ENCODE results near the gene TRAPPC11. TPM values are rescaled to one million over a fixed set of nuclear protein-coding genes. Genes with fewer than 3 reads are reported as not detected.

The TRAPPC11 gene
- total RNA-seq, 1 donor from 2014 or later = 25.8 TPM

DNA sequence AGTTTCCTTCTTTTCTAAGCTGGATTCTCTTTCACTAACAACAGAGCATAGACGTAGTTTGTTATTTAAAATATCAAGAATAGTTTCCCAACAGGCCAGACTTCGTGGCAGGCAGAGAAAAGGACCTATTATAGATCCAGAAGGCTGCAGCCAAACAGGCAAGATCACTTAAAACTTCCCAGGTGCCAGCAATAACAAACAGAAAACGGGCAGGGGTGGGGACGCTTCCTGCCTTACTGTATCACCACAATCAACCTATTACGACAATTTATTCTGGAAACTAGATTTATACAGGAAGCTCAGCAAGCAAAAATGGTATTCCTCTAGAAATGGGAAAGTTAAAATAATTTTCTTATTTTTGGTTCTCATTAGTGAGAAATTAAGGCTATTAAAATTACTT, 22.2 kb upstream of the TRAPPC11 start:
- intact Hi-C loops (cut with micrococcal nuclease) = no loop called here

DNA sequence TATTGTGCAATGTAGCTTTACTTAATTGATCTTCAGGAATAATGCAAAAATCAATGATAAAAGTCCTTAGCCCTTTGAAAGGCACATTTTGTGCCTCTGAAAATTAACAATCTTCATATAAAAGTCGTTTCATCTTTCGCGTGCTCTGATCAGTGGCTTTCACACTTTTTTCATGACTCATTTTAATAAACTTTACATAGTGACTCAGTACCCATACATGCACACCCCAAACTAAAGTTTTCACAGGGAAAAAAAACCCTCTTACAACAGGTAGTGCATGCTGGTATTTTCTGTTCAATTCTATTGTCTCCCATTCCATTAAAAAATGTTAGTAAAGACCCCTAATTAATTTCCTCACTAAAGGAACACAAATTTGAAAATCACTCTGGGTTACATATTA, 21.6 kb upstream of the TRAPPC11 start:
- intact Hi-C loops (cut with micrococcal nuclease) = no loop called here

DNA sequence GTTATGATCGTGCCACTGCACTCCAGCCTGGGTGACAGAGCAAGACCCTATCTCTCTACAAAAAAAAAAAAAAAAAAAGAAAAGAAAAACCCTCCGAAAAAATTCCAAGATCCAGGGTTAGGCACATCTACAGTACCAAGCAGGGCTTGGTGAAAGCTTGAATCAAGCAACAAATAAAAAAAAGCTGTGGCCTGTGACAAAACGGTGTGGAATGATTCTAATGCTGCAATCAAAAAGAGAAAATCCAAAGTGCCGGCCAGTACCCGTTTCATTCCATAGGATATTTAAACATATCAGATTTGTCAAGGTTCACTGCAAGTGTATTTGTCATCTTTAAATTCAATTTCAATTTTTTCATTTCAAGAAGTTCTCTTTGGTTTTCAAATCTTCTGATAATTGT, 20.7 kb upstream of the TRAPPC11 start:
- intact Hi-C loops (cut with micrococcal nuclease) = no loop called here

DNA sequence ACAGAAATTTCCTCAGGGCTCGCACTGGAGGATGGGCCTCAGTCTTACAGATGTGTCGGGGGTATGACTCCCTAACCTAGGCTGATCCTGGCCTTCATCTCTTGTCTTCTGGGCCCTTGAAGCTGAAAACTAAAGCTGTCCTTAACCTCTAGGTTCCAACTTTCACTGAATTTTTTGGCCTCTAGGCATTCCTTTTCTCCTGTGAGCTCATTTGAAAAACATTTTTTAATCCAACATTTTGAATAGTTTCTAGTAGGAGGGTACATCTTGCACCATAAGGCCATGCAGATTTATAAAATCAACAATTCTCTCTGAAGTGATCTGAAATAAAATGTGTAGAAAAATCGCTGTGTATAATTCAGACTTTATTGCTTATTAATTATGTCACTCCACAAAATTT, 19.8 kb upstream of the TRAPPC11 start:
- intact Hi-C loops (cut with micrococcal nuclease) = no loop called here

DNA sequence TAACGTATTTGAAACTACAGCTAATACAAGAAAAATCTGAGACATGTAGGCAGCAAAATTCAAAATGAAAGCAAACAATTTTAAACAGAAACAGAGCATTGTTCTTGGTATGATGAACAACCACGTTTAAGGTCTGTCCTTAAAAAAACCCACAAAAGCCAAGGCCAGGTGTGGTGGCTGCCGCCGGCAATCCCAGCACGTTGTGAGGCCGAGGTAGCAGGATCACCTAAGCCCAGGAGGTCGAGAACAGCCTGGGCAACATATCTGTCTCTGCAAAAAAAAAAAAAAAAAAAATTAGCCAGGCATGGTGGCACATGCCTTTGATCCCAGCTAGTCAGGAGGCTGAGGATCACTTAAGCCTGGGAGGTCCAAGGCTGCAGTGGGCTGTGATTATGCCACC, 13.8 kb upstream of the TRAPPC11 start:
- intact Hi-C loops (cut with micrococcal nuclease) = no loop called here

DNA sequence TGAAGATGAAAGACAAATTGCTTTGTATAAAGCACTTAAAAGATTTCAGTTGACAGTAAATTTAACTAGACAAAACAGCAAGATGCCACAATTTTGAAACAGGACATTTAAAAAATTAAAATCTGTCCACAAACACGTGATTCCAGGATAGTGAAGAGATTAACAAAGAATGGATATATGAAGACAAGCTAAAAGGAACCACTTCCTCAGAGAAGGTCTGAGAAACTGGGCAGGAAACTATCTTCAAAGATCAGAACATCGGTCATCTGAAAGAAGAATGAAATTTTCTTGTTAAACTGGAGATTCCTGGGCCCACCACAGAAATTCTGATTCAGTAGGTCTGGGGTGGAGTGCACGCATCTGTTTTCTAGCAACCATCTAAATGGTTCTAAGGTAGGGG, 1.5 kb upstream of the TRAPPC11 start:
- intact Hi-C loops (cut with micrococcal nuclease) = loop anchor here (5.0 kb wide), 4 partner anchors 35 to 880 kb away; partner anchors contain the start of gene DCTD

DNA sequence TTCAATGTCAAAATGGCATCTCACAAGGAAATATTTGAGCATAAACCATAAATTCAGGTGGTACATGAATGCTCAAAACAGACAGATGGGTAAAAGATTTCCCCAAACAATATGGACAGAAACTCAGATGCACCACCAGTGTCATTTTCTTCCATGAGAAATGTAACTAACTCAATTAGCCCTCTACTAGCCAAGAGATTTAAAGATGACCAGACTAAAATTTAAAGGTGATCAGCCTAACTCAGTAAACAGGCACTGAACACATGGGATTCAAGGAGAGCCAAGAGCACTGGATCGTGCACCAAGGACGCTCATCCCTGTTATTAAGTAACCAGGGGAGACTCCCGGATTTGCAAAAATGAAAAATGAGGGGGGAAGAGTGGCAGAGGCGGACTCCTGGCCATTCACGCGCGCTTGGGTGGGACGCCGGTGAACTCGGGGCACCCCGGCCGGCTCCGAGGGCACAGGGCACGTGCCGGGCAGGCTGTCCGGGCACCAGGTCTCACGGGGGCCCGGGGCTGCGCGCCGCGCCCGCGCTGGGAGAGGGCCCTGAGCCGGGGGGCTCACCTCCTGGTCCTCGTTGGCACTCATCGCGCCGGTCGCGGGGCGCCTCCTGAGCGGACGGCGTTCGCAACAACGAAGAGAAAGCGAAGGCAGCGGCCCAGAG, 598 bp upstream of the TRAPPC11 start:
- intact Hi-C loops (cut with micrococcal nuclease) = loop anchor here (1.0 to 5.0 kb wide), 8 partner anchors 36 to 1738 kb away; partner anchors contain the start of genes ANKRD37, CDKN2AIP and DCTD

DNA sequence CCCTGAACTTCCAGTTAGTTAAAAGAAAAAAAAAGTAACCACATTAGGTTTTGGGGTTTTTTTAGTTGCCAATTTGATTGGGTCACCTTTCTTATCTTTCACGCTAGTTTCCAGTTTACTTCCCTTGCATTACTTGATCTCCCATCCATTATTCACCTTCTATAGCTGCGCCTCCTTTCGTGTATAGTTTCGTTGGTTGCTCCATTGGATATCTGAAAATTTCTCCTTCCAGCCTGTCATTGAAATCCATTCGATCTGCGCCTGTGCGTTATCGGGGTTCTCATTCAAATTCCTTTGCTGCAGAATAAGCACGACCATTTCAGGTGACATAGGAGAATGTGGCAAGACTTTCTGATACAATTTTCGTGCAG, 764 bp downstream of the TRAPPC11 start:
- intact Hi-C loops (cut with micrococcal nuclease) = loop anchor here (1.0 to 5.0 kb wide), 8 partner anchors 38 to 1737 kb away; partner anchors contain the start of genes ANKRD37, CDKN2AIP and DCTD

DNA sequence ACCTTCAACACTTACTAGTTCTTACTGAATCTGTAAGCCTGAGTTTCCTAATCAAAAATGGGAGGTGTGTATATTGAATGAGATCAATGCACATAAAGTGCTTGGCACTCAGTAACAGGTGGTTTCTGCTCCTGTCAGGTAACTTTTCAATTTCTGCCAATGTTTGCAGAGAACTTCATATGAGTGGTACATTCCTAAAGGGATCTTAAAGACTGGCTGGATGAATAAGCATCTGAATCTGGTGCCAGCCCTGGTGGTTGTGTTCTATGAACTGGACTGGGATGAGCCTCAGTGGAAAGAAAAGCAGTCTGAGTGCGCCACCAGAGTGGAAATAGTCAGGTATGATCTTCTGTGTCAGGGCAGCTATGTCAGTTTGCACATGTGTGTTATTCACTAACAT, 7.0 kb downstream of the TRAPPC11 start:
- intact Hi-C loops (cut with micrococcal nuclease) = no loop called here

DNA sequence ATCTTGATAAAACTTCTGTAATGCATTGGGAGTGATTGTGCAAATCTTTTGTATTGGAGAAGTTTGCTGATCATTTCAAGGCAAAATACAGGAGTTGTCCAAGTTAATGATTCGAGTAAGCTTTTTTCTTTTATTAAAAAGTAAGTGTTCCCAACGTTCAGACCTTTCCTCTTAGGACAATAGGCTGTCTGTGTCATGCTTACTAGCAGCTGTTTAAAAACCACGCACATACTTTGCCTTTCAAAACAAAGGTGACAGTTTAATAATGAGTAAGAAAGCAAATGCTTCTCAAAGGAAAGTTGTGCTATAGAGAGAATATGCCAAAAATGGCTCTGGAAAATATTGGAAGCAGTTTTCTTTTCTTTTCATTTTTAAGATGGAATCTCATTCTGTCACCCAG, 11.2 kb downstream of the TRAPPC11 start:
- intact Hi-C loops (cut with micrococcal nuclease) = no loop called here

DNA sequence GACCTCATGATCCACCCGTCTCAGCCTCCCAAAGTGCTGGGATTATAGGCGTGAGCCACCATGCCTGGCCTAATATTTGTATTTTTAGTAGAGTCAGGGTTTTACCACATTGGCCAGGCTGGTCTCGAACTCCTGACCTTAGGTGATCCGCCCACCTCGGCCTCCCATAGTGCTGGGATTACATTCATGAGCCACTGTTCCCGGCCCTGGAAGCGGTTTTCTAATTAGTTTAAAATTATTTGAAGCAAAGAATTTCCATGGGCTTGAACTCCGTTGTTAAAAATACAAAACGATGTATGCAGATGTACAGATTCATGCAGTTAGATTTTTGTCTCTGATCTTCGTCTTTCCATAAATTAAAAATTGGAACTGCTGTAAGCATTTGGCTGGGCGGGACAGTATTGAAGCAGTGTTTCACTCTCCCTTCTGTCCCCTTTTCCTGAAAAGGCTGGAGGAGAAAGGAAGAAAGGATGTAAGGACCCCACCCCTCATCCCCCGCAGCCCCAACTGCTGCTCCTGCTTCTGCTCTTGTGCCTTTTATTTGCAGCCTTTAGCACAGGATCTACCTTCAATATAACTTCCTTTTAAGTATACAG, 12.0 kb downstream of the TRAPPC11 start:
- intact Hi-C loops (cut with micrococcal nuclease) = no loop called here

DNA sequence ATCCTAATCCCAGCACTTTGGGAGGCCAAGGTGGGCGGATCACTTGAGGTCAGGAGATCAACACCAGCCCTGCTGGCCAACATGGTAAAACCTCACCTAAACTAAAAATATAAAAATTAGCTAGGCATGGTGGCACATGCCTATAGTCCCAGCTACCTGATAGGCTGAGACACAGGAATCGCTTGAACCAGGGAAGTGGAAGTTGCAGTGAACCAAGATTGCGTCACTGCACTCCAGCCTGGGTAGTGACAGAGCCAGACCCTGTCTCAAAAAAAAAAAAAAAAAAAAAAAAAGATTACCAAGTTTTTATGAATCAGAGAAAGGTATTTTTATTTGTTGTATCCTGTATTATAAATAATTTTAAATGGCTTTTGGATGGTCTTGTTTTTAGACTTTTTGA, 15.1 kb downstream of the TRAPPC11 start:
- intact Hi-C loops (cut with micrococcal nuclease) = no loop called here

DNA sequence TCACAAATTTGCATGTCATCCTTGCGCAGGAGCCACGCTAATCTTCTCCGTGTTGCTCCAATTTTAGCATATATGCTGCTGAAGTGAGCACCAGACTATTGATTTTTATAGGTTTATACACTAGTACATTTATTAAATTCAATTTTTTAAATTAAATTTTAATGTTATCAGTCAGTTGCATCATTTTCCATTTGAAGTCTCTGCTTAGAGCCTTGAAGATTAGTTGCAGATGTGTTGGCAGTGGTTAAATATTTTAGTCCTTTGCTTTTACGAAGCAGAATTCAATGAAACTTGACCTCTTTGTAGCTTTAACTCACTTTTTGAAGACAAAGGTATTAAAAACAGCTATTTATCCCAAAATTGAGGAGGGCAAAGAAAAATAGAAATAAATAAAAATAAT, 16.5 kb downstream of the TRAPPC11 start:
- intact Hi-C loops (cut with micrococcal nuclease) = no loop called here

DNA sequence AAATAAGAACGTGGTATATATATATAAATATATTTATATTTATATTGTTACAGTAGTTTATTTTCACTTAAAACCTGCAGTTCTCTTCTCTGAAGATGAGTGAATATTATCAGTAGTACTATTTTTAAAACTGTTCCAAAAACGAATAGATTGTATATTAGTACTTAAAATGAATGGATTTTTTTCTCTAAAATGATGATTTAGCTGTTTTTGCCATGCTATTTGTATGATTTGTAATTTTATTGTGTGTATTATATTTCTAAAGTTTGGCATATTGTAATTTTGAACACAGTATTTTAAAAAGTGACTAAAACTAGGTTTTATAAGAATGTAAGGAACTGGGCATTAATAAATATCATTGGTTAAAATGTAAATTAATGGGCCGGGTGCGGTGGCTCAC, 22.0 kb downstream of the TRAPPC11 start:
- intact Hi-C loops (cut with micrococcal nuclease) = no loop called here

DNA sequence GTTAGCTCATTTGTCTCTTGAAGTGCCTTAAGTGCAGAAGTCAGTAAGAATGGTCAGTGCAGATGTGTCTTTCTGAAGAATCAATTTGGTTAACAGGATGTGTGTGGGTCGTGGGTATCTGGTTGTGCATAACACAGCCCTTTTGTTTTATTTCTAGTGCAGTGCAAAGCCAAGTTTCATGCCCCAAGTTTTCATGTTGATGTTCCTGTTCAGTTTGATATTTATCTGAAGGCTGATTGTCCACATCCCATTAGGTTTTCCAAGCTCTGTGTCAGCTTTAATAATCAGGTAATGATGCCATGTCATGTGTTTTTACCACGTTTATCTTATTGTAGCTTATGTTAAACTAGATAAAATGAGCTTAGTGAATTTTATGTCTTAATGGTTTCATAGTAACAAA, 27.4 kb downstream of the TRAPPC11 start:
- intact Hi-C loops (cut with micrococcal nuclease) = no loop called here

DNA sequence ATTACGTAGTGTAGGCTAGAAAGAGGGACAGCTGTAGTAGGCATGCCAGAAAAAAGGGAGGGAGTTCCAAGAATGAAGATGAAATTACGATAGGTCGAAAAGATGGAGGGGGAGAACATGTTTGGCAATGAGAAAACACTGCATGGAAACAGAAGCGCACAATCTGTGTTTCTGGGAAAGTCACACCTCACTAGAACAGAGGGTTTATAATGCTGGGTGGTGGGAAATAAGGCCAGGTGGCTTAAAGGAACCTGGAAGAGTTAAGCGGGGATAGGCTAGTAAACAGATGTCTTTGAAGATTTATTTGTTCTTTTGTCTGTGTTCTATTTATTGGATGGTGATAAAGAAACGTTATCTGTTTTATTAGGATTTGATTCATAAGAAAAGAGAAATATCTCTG, 29.1 kb downstream of the TRAPPC11 start:
- intact Hi-C loops (cut with micrococcal nuclease) = no loop called here

DNA sequence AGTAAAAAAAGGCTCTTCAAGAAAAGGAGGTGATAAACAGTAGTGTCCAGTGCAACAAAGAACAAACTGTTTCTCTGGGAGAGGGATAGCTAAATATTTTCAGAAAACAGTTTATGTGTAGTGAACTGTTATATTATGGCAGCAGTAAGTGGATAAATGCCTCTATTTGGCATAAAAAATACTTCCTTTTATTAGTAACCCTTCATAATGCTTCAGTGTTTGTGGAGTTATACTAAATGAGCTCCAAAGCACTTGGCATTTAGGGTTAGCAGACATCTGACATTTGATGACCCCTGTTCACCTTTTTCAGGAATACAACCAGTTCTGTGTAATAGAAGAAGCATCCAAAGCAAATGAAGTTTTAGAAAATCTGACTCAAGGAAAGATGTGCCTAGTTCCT, 31.9 kb downstream of the TRAPPC11 start:
- intact Hi-C loops (cut with micrococcal nuclease) = no loop called here

DNA sequence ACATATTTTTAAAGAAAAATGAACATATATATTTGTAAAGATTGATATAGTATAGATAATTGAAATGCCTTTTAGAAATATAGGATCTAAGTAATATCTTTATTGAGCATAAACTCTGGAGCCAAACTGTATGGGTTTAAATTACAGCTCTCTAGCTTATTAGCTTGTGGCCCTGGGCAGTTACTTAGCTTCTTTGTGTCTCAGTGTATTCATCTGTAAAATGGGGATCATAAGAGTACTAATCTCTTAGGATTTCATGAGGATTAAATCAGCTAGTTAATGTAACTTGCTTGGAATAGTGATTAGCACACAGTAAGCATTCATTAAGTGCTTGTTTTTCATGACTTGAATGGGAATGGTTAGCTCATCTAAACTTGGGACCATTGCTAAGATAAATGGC, 32.8 kb downstream of the TRAPPC11 start:
- intact Hi-C loops (cut with micrococcal nuclease) = no loop called here

DNA sequence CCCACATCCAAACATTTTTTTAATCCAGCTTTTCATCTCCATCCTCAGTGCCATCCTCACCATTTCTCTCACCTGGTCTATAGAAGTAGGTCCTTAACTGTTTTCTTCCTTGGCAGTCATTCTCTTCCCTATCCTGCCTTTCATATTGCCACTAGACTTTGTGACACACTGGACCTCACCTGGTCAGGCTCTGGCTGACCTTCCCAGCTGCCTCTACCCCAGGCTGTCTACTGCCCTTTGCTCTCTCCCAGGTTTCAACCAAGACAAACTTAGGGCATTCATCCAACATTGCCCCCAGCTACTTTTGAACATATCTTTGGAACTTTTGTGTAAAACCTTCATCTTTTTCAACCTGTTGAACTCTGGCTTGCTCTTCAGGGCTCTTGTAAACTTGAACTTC, 39.8 kb downstream of the TRAPPC11 start:
- intact Hi-C loops (cut with micrococcal nuclease) = no loop called here

DNA sequence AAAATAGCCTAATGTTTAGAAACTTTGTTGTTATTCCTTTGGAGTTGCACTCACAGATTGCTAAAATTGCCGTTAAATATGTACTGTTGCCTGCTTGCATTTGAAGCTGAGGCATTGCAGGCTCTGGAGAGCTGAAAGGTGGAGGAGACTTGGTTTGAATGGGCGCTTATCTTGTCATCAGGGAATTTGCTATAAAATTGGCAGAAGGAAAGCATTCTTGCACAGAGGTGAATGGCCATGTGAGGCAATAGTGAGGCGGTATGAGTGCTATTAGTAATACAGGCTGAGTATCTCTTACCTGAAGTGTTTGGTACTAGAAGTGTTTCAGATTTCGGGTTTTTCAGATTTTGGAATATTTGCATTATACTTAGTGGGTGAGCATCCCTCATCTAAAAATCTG, 41.3 kb downstream of the TRAPPC11 start:
- intact Hi-C loops (cut with micrococcal nuclease) = no loop called here

DNA sequence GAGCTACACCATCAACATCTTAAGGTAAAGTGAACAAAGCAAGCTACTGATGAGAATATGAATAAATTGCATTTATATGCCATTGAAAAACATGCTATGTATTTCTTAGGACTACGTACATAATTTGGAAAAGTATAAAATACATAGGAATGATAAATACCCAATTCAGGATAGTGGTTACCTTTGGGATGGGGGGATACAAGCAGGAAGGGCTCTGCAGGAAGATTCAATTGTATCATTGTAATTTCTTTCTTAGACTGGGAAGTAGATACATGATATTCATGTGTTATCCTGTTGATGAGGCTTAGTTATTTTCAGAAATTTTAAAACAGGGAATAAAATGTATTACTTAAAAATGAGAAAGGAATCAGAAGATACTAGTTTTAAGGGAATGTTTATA, 43.4 kb downstream of the TRAPPC11 start:
- intact Hi-C loops (cut with micrococcal nuclease) = no loop called here

DNA sequence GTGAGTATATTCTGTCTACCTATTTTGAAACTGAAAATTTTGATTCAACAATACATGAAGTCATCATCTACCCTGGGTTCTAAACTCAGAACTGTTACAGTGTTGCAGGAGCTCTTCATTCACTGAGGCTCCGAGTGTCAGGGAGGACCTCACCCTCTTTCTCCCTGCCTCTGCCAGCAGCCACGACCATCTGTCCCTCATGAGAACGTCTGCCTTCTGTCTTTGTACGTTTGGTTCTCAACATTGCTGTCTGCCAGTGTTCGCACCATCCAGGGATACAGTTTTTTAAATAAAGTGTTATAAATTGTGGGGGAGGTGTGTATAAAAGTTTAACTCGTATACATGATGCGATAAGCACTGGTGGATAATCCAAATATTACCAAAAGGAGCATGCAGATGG, 55.5 kb downstream of the TRAPPC11 start:
- intact Hi-C loops (cut with micrococcal nuclease) = no loop called here

DNA sequence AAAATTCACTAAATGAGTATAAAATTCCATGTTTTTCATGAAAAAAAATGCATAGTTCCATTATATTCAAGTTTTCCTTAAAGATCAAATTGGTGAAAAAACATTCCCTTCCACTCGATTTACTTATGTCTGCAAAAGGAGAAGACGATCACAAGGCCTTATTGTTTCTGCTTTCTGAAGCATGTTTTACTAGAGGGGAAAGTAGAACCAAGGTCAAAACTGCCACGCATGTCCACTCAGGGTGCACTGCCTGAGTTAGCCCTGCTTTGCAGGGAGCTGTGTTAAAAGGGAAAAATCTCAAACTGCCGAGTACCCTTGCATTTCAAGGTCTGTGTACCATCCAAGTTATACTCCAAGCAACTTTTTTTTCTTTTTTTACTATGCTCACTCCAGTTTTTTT, 57.2 kb downstream of the TRAPPC11 start:
- intact Hi-C loops (cut with micrococcal nuclease) = no loop called here

Measured in T-helper 2 cell treated with Interferon-gamma antibody and Interleukin-4, amounts not matched to agents 100 ng/mL and 5 ng/mL, for 36 hours (primary cell).